Activated CD4-positive, alpha-beta T cell treated with anti-CD3 and anti-CD28 coated beads for 1 hour (primary cell): ENCODE data around the gene RBP3.

Source experiments
- DNase-seq: peaks from one replicate; pipeline ENCODE4 v3.0.0-alpha.2; 2020

Gene RBP3

GRCh38 chr10:47319784-47320183 lies 28.4 kb upstream of the RBP3 start:
- no peak for DNase-seq

- no peak for DNase-seq
These were observed 27.4 kb upstream of the RBP3 start for GRCh38 chr10:47320812-47321211.

- no peak for DNase-seq
These were observed 26.5 kb upstream of the RBP3 start for GRCh38 chr10:47321521-47322195.

- DNase-seq: no peak
These were observed 25.7 kb upstream of the RBP3 start, which contains the start of gene GDF2 for GRCh38 chr10:47322300-47323061. Gene GDF2, plus strand, starts transcription at chr10:47322454. Its CDS starts 215 bp downstream, at chr10:47322669.

GRCh38 chr10:47323087-47323486 lies 25.1 kb upstream of the RBP3 start:
- DNase-seq: no peak

- DNase-seq: no peak
These were observed 24.4 kb upstream of the RBP3 start for GRCh38 chr10:47323636-47324296.

GRCh38 chr10:47325303-47326291 lies 22.6 kb upstream of the RBP3 start:
- DNase-seq: no peak

- DNase-seq: no peak
These were observed 21.7 kb upstream of the RBP3 start for GRCh38 chr10:47326306-47326926.

- DNase-seq: no peak
These were observed 21.2 kb upstream of the RBP3 start for GRCh38 chr10:47326927-47327330.

GRCh38 chr10:47329855-47330254 lies 18.3 kb upstream of the RBP3 start:
- no peak for DNase-seq

- no peak for DNase-seq
These were observed 17.8 kb upstream of the RBP3 start for GRCh38 chr10:47330366-47330765.

GRCh38 chr10:47330804-47331203 lies 17.4 kb upstream of the RBP3 start:
- DNase-seq: no peak

- no peak for DNase-seq
These were observed 16.7 kb upstream of the RBP3 start for GRCh38 chr10:47331491-47331890.

GRCh38 chr10:47331954-47332353 lies 16.2 kb upstream of the RBP3 start:
- DNase-seq: no peak

GRCh38 chr10:47332371-47332770 lies 15.8 kb upstream of the RBP3 start:
- no peak for DNase-seq

GRCh38 chr10:47332946-47333345 lies 15.2 kb upstream of the RBP3 start:
- DNase-seq: no peak

- no peak for DNase-seq
These were observed 14.6 kb upstream of the RBP3 start for GRCh38 chr10:47333532-47333931.

- no peak for DNase-seq
These were observed 13.5 kb upstream of the RBP3 start for GRCh38 chr10:47334466-47335295.

GRCh38 chr10:47335906-47336305 lies 12.3 kb upstream of the RBP3 start:
- DNase-seq: no peak

GRCh38 chr10:47336387-47337134 lies 11.6 kb upstream of the RBP3 start:
- DNase-seq: no peak
